COLO668 (cell line): Measurements from ENCODE around the gene FOXD2.

Experiments used
- DNase-seq: peaks from one replicate; lab custom pipeline; 2025; ENCODE audit not compliant: unreplicated experiment; lab: John Stamatoyannopoulos, UW

FOXD2 gene

GRCh38 chr1:47416319-47417169 lies 21.3 kb upstream of the FOXD2 start:
- peak; percentile 82 for DNase-seq

DNA sequence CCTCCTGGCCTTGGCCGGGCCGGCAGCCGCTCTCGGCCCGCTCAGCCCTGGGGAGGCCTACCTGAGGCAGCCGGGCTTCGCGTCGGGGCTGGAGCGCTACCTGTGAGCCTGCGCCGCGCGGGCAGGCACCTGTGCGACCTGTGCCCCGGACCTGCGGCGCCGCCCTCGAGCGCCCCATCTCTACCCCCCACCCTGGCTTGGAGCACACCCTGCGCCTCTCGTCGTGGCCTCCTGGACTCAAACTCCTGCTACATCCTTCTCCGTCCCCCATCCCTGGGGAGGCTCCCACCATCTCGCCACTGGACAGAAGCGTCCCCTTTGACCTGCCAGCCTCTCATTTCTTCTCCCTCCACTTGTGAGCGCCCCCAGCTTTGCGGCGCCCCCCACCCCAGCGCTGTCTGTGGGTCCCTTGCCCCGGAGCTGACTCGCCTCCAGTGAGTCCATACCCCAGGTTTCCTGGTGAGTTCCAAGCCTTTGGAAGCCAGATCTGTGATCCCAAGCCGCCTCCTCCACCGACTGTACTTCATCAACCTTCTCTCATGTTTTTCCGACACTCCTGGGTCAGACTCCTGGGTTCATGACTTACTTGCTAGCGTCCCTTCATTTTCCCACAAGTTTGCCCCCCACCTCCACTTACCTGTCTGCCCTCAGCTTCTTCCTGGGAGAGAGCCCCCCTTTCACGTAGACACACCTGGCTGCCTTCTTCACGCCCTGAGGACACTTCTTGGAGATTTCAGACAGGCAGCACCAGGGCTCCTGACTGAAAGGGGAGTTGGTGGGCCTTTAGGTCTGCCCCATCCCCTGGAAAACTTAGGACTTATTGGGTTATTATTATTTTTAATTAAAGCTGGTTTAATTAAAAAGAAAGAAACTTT lies 20.4 kb upstream of the FOXD2 start:
- peak; percentile 76 for DNase-seq

DNA sequence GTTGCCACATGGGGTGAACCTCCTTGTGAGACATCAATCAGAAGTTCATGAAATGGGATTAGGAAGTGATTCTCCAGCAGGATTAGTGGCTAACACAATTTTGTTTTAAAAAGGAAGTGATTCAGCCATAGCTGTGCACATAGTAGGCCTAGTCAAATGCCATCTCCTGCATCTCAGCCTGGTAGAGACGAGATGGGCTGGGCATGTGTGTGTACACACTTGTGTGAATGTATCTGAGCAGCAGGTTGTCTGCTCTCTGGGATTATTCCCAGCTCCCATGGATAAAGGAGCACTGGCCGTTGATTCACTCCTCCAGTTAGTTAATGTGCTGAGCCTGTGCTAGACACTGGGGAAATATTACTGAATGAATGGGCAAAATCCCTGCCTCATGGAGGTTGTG lies 19.7 kb upstream of the FOXD2 start:
- no peak for DNase-seq

DNA sequence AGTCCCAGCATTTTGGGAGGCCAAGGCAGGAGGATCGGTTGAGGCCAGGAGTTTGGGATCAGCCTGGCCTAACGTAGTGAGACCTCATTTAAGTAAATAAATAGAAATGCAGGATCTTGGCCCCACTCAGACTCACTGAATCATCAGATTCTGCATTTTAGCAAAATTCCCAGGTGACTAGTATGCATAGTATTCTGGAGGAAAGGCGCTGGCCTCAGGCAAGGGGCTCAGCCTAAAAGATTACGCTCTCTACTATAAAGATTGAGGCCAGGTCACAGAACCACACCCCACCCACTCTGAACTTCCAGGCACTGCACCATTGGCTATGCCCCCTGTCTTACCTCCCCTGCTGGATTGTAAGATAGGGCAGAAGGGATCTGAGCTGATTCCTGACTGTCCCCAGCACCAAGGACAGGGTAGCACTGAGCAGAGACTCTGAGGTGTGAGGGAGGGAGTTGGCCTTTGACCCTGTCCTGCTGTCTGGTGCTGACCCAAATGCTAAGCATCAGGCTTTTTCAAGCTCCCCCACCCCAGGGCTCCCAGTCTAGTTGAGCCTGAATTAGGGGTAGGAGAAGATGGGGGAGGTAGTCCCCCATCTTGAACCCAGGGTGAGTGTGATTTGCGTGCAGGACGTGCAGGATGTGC lies 19.0 kb upstream of the FOXD2 start:
- no peak for DNase-seq

DNA sequence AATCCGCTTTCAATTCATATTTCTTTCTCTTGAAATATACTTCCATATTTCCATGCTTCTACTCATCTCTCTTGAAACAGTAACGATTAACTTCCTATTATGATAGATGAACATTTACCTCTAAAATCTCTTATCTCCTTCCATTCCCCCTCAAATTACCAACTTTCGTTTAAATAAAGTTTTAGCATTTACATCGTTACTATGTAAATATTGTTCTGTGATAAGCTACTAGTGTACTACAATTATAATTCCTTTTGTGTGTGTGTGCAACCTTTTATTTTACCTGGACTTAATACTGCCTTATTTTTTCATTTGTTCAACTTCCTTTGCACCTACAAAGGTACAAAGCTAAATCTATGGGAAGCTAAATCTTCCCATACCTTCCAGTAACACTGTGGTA lies 17.3 kb upstream of the FOXD2 start:
- DNase-seq = no peak

- no peak for DNase-seq
Measured at GRCh38 chr1:47423872-47424271, 14.0 kb upstream of the FOXD2 start.

DNA sequence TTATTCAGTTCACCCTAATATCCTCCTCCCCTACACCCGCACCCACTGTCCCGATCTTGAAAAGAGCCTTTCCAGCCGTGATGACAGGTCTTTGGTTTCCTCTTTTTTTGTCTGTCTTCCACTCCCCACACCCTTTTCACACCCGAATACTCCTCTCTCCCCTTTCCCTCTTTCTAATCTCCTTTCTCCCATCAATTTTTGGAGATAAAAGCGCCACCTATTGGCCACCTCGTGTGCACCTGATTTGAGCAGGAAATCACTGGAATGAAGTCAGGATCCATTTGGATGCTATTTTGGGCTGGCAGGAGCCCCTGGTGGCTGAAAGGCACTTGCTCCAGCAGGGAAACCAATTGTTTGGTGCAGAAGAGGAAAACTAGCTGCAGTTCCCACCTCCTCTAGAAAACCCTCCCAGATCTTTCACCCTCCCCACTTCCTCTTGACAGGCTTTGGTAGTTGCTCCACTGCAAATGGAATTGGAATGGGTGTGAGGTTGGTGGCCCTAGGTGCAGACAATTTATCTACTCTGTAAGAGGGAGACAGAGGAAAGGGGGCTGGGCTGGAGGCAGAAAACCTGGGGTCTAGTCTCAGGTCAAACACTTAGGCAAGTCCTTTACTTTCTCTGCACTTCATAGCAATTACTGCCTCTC lies 13.4 kb upstream of the FOXD2 start:
- DNase-seq = peak; percentile 66

- DNase-seq = no peak
Measured at GRCh38 chr1:47431534-47431933, 6.3 kb upstream of the FOXD2 start.

- peak; percentile 59 for DNase-seq
Measured at GRCh38 chr1:47432071-47433036, 5.5 kb upstream of the FOXD2 start.

DNA sequence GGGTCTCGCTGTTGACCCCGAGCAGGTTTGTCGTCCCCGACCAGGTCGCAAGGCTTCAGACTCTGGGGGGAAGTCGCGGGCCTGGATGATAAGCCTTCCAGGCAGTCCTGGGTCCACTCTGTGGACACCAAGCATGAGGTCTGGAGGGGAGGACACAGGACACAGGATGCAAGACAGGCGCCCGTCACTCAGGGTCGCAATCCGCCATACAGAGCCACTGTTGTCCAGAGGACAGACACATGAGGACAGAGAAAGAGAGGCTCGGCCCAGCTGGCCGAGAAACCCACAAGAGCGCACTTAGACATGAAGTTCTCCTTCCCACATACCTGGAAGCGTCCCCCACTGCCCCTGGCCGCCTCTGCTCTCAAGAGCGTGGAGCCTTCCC lies 4.8 kb upstream of the FOXD2 start:
- no peak for DNase-seq

GRCh38 chr1:47433477-47434050 lies 4.3 kb upstream of the FOXD2 start:
- no peak for DNase-seq

GRCh38 chr1:47434051-47434842 lies 3.6 kb upstream of the FOXD2 start:
- DNase-seq = no peak

- DNase-seq = no peak
Measured at GRCh38 chr1:47435506-47436303, 2.1 kb upstream of the FOXD2 start.

DNA sequence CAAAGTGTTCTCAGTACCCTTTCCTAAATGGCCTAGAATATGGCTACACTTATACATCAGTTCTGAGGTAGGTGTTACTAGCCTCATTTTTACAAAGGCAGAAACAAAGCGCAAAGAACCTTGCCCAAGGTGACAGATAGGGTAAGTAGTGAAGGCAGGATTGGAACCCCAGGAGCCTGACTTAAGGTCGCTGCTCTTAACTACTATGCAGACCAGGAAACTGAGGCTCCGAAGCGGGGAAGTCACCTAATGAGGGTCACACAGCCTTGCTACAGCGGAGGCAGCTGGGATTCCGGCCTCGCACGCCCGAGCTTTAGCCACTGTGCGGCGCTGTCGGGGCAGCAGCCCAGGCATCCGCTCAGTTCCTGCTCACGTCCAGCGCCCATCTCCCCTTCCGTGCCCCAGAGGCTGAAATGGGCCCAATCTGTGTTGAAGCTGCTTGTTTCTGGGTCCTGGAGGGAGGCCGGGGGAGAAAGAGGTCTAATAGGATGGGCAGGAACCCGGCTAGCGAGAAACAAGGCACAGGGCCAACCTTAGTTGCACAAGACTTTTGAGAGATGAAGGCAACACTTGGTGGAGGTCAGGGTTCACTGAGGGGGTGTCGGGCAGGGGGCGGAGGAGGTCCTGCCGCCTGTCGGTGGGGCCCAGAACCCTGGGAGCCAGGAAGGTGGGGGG lies 1.4 kb upstream of the FOXD2 start:
- DNase-seq = peak; percentile 91

GRCh38 chr1:47436979-47437446 lies 831 bp upstream of the FOXD2 start:
- peak; percentile 85 for DNase-seq

DNA sequence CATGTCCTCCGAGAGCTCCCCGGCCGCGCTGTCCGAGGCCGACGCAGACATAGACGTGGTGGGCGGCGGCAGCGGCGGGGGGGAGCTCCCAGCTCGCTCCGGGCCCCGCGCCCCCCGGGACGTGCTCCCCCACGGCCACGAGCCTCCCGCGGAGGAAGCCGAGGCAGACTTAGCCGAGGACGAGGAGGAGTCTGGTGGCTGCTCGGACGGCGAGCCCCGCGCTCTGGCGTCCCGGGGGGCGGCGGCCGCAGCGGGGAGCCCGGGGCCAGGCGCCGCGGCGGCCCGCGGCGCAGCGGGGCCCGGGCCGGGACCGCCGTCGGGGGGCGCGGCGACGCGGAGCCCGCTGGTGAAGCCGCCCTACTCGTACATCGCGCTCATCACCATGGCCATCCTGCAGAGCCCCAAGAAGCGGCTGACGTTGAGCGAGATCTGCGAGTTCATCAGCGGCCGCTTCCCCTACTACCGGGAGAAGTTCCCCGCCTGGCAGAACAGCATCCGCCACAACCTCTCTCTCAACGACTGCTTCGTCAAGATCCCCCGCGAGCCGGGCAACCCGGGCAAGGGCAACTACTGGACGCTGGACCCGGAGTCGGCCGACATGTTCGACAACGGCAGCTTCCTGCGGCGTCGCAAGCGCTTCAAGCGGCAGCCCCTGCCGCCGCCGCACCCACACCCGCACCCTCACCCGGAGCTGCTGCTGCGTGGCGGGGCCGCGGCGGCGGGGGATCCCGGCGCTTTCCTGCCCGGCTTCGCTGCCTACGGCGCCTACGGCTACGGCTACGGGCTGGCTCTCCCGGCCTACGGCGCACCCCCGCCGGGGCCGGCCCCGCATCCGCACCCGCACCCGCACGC lies 547 bp downstream of the FOXD2 start:
- DNase-seq = peak; percentile 68
